Stimulated activated naive CD8-positive, alpha-beta T cell treated with anti-CD3 and anti-CD28 coated beads, Interleukin-15, Interleukin-2, amounts not matched to agents 100 ng/mL and 50 ng/mL, for 24 hours (primary cell): Measurements from ENCODE around the gene PKIG.

Experiments used
- H3K27ac Mint-ChIP-seq: one replicate; pipeline ENCODE4 v1.8.0; 2021; ENCODE audit warnings: mild to moderate bottlenecking, mixed read lengths
- H3K27me3 Mint-ChIP-seq: one replicate; pipeline ENCODE4 v1.8.0; 2021; ENCODE audit warnings: mixed read lengths
- H3K36me3 Mint-ChIP-seq: one replicate; pipeline ENCODE4 v1.8.0; 2021; ENCODE audit warnings: low read depth, mixed read lengths
- H3K4me1 Mint-ChIP-seq: one replicate; pipeline ENCODE4 v1.8.0; 2021; ENCODE audit warnings: low read depth, mixed read lengths
- H3K4me3 Mint-ChIP-seq: one replicate; pipeline ENCODE4 v1.8.0; 2021; ENCODE audit warnings: mild to moderate bottlenecking, mixed read lengths
- H3K9me3 Mint-ChIP-seq: one replicate; pipeline ENCODE4 v1.8.0; 2021; ENCODE audit warnings: mixed read lengths

PKIG gene

GRCh38 chr20:44629017-44629385, 46.6 kb downstream of the PKIG start:
- Mint-ChIP-seq H3K27ac (no peak overlapping the region), H3K4me3 (no peak overlapping the region), H3K36me3 (peaks cover 21% of the 10 kb centered on the region), H3K9me3 (no peaks in the 10 kb centered on the region), H3K4me1 (no peaks in the 10 kb centered on the region), H3K27me3 (no peaks in the 10 kb centered on the region)

- Mint-ChIP-seq H3K4me3 (no peak overlapping the region), H3K27me3 (no peaks in the 10 kb centered on the region), H3K27ac (peak overlapping the region; percentile 26), H3K4me1 (no peaks in the 10 kb centered on the region), H3K36me3 (peaks cover 23% of the 10 kb centered on the region), H3K9me3 (no peaks in the 10 kb centered on the region)
Measured at GRCh38 chr20:44629542-44629941, 47.2 kb downstream of the PKIG start.

GRCh38 chr20:44630297-44630696, 47.9 kb downstream of the PKIG start:
- H3K27ac Mint-ChIP-seq = no peak overlapping the region
- H3K4me3 Mint-ChIP-seq = no peak overlapping the region
- H3K4me1 Mint-ChIP-seq = no peaks in the 10 kb centered on the region
- H3K36me3 Mint-ChIP-seq = peaks cover 27% of the 10 kb centered on the region
- H3K9me3 Mint-ChIP-seq = no peaks in the 10 kb centered on the region
- H3K27me3 Mint-ChIP-seq = no peaks in the 10 kb centered on the region

- Mint-ChIP-seq H3K9me3 (no peaks in the 10 kb centered on the region), H3K4me3 (no peak overlapping the region), H3K36me3 (peaks cover 34% of the 10 kb centered on the region), H3K4me1 (no peaks in the 10 kb centered on the region), H3K27me3 (no peaks in the 10 kb centered on the region), H3K27ac (peak overlapping the region; percentile 11)
Measured at GRCh38 chr20:44632103-44632752, 49.8 kb downstream of the PKIG start.

GRCh38 chr20:44633187-44633810, 50.9 kb downstream of the PKIG start:
- no peak overlapping the region for H3K27ac Mint-ChIP-seq
- no peaks in the 10 kb centered on the region for H3K27me3 Mint-ChIP-seq
- no peak overlapping the region for H3K4me3 Mint-ChIP-seq
- H3K9me3 Mint-ChIP-seq = no peaks in the 10 kb centered on the region
- no peaks in the 10 kb centered on the region for H3K4me1 Mint-ChIP-seq
- H3K36me3 Mint-ChIP-seq = peaks cover 30% of the 10 kb centered on the region

GRCh38 chr20:44633872-44634600, 51.7 kb downstream of the PKIG start:
- peaks cover 30% of the 10 kb centered on the region for H3K36me3 Mint-ChIP-seq
- H3K27me3 Mint-ChIP-seq = no peaks in the 10 kb centered on the region
- no peak overlapping the region for H3K27ac Mint-ChIP-seq
- no peak overlapping the region for H3K4me3 Mint-ChIP-seq
- no peaks in the 10 kb centered on the region for H3K4me1 Mint-ChIP-seq
- no peaks in the 10 kb centered on the region for H3K9me3 Mint-ChIP-seq

GRCh38 chr20:44635877-44636276, 53.5 kb downstream of the PKIG start:
- no peak overlapping the region for H3K27ac Mint-ChIP-seq
- H3K4me1 Mint-ChIP-seq = peaks cover 5% of the 10 kb centered on the region
- H3K27me3 Mint-ChIP-seq = no peaks in the 10 kb centered on the region
- no peaks in the 10 kb centered on the region for H3K9me3 Mint-ChIP-seq
- peaks cover 35% of the 10 kb centered on the region for H3K36me3 Mint-ChIP-seq
- no peak overlapping the region for H3K4me3 Mint-ChIP-seq

- Mint-ChIP-seq H3K4me1 (peaks cover 14% of the 10 kb centered on the region), H3K4me3 (no peak overlapping the region), H3K9me3 (no peaks in the 10 kb centered on the region), H3K27me3 (no peaks in the 10 kb centered on the region), H3K36me3 (peaks cover 34% of the 10 kb centered on the region), H3K27ac (no peak overlapping the region)
Measured at GRCh38 chr20:44637042-44637441, 54.7 kb downstream of the PKIG start.

- no peak overlapping the region for H3K4me3 Mint-ChIP-seq
- no peaks in the 10 kb centered on the region for H3K9me3 Mint-ChIP-seq
- H3K4me1 Mint-ChIP-seq = peaks cover 21% of the 10 kb centered on the region
- no peak overlapping the region for H3K27ac Mint-ChIP-seq
- no peaks in the 10 kb centered on the region for H3K27me3 Mint-ChIP-seq
- H3K36me3 Mint-ChIP-seq = peaks cover 32% of the 10 kb centered on the region
Measured at GRCh38 chr20:44637522-44638372, 55.4 kb downstream of the PKIG start.

GRCh38 chr20:44640522-44640921, 58.1 kb downstream of the PKIG start:
- Mint-ChIP-seq H3K4me1 (peaks cover 49% of the 10 kb centered on the region), H3K36me3 (peaks cover 18% of the 10 kb centered on the region)

GRCh38 chr20:44641325-44641724, 58.9 kb downstream of the PKIG start:
- no peaks in the 10 kb centered on the region for H3K9me3 Mint-ChIP-seq
- peak overlapping the region; percentile 61 for H3K27ac Mint-ChIP-seq
- peaks cover 57% of the 10 kb centered on the region for H3K4me1 Mint-ChIP-seq
- peaks cover 13% of the 10 kb centered on the region for H3K36me3 Mint-ChIP-seq
- H3K27me3 Mint-ChIP-seq = no peaks in the 10 kb centered on the region
- H3K4me3 Mint-ChIP-seq = no peak overlapping the region

More at GRCh38 chr20:44640522-44640921, 58.1 kb downstream of the PKIG start:
- no peaks in the 10 kb centered on the region for H3K9me3 Mint-ChIP-seq
- no peak overlapping the region for H3K27ac Mint-ChIP-seq
- no peaks in the 10 kb centered on the region for H3K27me3 Mint-ChIP-seq
- no peak overlapping the region for H3K4me3 Mint-ChIP-seq

GRCh38 chr20:44642203-44643153, 60.1 kb downstream of the PKIG start:
- Mint-ChIP-seq H3K4me1 (peaks cover 68% of the 10 kb centered on the region), H3K4me3 (peak overlapping the region; percentile 65), H3K36me3 (peaks cover 10% of the 10 kb centered on the region), H3K27ac (peak overlapping the region; percentile 91), H3K9me3 (no peaks in the 10 kb centered on the region), H3K27me3 (no peaks in the 10 kb centered on the region)

GRCh38 chr20:44643154-44643519, 60.8 kb downstream of the PKIG start:
- Mint-ChIP-seq H3K4me3 (peak overlapping the region; percentile 41), H3K9me3 (no peaks in the 10 kb centered on the region), H3K27ac (no peak overlapping the region)

More at GRCh38 chr20:44643154-44643519, 60.8 kb downstream of the PKIG start:
- peaks cover 10% of the 10 kb centered on the region for H3K36me3 Mint-ChIP-seq
- peaks cover 74% of the 10 kb centered on the region for H3K4me1 Mint-ChIP-seq
- no peaks in the 10 kb centered on the region for H3K27me3 Mint-ChIP-seq
